Measurements from ENCODE around the gene DCANP1. TPM values are rescaled to one million over a fixed set of nuclear protein-coding genes. Genes with fewer than 3 reads are reported as not detected.

Gene DCANP1
- total and polyA plus RNA-seq, 4 donors, result 0.05 TPM; not detected in 3

- peaks cover 2 to 19% (median 13%) of the 10 kb centered on the region in 4 donors for H3K4me1 ChIP-seq (ENCODE audit: control insufficient read depth in 4 of 4, insufficient read depth in 4 of 4, low read length in 3 of 4)
- 3% methylated on average over 53 of the region's 53 CpGs for WGBS
- no peak for TF ChIP-seq EGR1 (IDR thresholded peaks at IDR 0.05; ENCODE audit: low read depth in 2 of 2)
- no peak for TF ChIP-seq JUND (IDR thresholded peaks at IDR 0.05)
- TF ChIP-seq TAF1 (conservative IDR thresholded peaks at IDR 0.05), result no peak
- TF ChIP-seq RXRA (IDR thresholded peaks at IDR 0.05), result no peak
- TF ChIP-seq NR2F2 (IDR thresholded peaks at IDR 0.05), result no peak
- TF ChIP-seq MAX (IDR thresholded peaks at IDR 0.05), result no peak
- no peak for TF ChIP-seq SP1 (IDR thresholded peaks at IDR 0.05)
- TF ChIP-seq, protein P1, sequence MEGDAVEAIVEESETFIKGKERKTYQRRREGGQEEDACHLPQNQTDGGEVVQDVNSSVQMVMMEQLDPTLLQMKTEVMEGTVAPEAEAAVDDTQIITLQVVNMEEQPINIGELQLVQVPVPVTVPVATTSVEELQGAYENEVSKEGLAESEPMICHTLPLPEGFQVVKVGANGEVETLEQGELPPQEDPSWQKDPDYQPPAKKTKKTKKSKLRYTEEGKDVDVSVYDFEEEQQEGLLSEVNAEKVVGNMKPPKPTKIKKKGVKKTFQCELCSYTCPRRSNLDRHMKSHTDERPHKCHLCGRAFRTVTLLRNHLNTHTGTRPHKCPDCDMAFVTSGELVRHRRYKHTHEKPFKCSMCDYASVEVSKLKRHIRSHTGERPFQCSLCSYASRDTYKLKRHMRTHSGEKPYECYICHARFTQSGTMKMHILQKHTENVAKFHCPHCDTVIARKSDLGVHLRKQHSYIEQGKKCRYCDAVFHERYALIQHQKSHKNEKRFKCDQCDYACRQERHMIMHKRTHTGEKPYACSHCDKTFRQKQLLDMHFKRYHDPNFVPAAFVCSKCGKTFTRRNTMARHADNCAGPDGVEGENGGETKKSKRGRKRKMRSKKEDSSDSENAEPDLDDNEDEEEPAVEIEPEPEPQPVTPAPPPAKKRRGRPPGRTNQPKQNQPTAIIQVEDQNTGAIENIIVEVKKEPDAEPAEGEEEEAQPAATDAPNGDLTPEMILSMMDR (IDR thresholded peaks at IDR 0.05; ENCODE audit: low read depth, low read length, missing input control), result no peak
- TF ChIP-seq, protein P2, sequence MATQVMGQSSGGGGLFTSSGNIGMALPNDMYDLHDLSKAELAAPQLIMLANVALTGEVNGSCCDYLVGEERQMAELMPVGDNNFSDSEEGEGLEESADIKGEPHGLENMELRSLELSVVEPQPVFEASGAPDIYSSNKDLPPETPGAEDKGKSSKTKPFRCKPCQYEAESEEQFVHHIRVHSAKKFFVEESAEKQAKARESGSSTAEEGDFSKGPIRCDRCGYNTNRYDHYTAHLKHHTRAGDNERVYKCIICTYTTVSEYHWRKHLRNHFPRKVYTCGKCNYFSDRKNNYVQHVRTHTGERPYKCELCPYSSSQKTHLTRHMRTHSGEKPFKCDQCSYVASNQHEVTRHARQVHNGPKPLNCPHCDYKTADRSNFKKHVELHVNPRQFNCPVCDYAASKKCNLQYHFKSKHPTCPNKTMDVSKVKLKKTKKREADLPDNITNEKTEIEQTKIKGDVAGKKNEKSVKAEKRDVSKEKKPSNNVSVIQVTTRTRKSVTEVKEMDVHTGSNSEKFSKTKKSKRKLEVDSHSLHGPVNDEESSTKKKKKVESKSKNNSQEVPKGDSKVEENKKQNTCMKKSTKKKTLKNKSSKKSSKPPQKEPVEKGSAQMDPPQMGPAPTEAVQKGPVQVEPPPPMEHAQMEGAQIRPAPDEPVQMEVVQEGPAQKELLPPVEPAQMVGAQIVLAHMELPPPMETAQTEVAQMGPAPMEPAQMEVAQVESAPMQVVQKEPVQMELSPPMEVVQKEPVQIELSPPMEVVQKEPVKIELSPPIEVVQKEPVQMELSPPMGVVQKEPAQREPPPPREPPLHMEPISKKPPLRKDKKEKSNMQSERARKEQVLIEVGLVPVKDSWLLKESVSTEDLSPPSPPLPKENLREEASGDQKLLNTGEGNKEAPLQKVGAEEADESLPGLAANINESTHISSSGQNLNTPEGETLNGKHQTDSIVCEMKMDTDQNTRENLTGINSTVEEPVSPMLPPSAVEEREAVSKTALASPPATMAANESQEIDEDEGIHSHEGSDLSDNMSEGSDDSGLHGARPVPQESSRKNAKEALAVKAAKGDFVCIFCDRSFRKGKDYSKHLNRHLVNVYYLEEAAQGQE (IDR thresholded peaks at IDR 0.05), result no peak
- TF ChIP-seq FOXA2 (IDR thresholded peaks at IDR 0.05), result no peak
- TF ChIP-seq YY1 (IDR thresholded peaks at IDR 0.05), result no peak
- no peak for TF ChIP-seq HNF4A (conservative IDR thresholded peaks at IDR 0.05)
- TF ChIP-seq, protein P3, sequence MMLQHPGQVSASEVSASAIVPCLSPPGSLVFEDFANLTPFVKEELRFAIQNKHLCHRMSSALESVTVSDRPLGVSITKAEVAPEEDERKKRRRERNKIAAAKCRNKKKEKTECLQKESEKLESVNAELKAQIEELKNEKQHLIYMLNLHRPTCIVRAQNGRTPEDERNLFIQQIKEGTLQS (IDR thresholded peaks at IDR 0.05), result no peak
- TF ChIP-seq ZBTB33 (IDR thresholded peaks at IDR 0.05), result no peak
- TF ChIP-seq HNF4G (IDR thresholded peaks at IDR 0.05), result no peak
- TF ChIP-seq FOXA1 (IDR thresholded peaks at IDR 0.05), result no peak
- TF ChIP-seq GABPA (IDR thresholded peaks at IDR 0.05 in 1 of 2, conservative IDR thresholded peaks at IDR 0.05 in 1 of 2), result no peak
- no peak overlapping the region for H3K9ac ChIP-seq (ENCODE audit: low read depth in 1 of 2, low read length in 2 of 2)
- H3K27me3 ChIP-seq (ENCODE audit: control insufficient read depth in 4 of 4, insufficient read depth in 4 of 4, low read length in 3 of 4), result peaks cover 2 to 23% (median 17%) of the 10 kb centered on the region in 4 donors
- no peak overlapping the region for H3K27ac ChIP-seq (ENCODE audit: low read depth in 1 of 2, low read length in 2 of 2)
- no peak for DNase-seq (ENCODE audit: low spot score)
- no peaks in the 10 kb centered on the region for H3K9me3 ChIP-seq (ENCODE audit: control insufficient read depth in 4 of 4, low read length in 3 of 4)
- H3K4me3 ChIP-seq (ENCODE audit: low read depth in 1 of 3, low read length in 3 of 3), result peak overlapping the region in 1 of 3 donors; percentile 21
- H3K36me3 ChIP-seq (ENCODE audit: control insufficient read depth in 4 of 4, insufficient read depth in 3 of 4, low read depth in 1 of 4, low read length in 3 of 4), result no peaks in the 10 kb centered on the region
Observed at GRCh38 chr5:135489466-135490244, 42.5 kb upstream of the DCANP1 start.
